Stomach (tissue), 4 donors: Measurements from ENCODE around the gene KCNN3.

Experiments
- CTCF ChIP-seq, 7 experiments: fragments of 450-650 bp in 4 of 7; fragments of 200-600 bp in 3 of 7; sonication (generic) in 3 of 7; IDR thresholded peaks; one replicate each; pipeline ENCODE4 v1.5.1; 2016 to 2019; ENCODE audit warnings: antibody characterized with exemption in 7 of 7, control low read depth in 2 of 7, mild to moderate bottlenecking in 1 of 7
- EP300 ChIP-seq: sonication (generic); formaldehyde crosslinking; IDR thresholded peaks from one replicate; pipeline ENCODE4 v1.6.1; 2017; ENCODE audit warnings: antibody characterized with exemption
- POLR2A ChIP-seq, 4 donors: fragments of 450-650 bp; IDR thresholded peaks; one replicate each; pipeline ENCODE4 v1.6.1; 2016; ENCODE audit warnings: antibody characterized with exemption in 4 of 4, control low read depth in 2 of 4, mild to moderate bottlenecking in 1 of 4, moderate library complexity in 1 of 4
- POLR2AphosphoS5 ChIP-seq, 3 donors: sonication (generic); formaldehyde crosslinking; IDR thresholded peaks; one replicate each; pipeline ENCODE4 v1.6.1; 2016; ENCODE audit warnings: antibody characterized with exemption in 3 of 3

DNA sequence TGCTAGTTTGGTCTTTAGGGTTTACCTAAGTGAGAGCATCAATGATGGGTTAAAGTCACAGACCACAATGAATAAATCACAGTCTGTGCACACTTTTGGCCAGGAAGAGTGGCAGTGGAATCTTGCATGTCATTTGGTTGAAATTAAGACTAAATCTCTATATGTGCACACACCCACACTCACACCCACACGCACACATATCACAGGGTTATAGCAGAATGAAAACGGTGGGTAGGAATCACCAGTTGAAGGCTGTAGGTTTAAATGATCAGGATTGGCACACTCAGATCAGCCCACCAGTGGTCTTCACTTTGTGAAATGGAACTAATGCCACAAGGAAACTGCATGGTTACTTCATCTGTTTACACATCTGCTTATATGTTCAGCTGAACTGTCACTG is 164.5 kb downstream of the KCNN3 start:
- no peak for TF ChIP-seq POLR2A (IDR thresholded peaks at IDR 0.05)
- TF ChIP-seq CTCF (IDR thresholded peaks at IDR 0.05): no peak
- TF ChIP-seq POLR2AphosphoS5 (IDR thresholded peaks at IDR 0.05): no peak
- no peak for TF ChIP-seq EP300
